NCI-H2107 treated with DMSO at 0.1 percent for 48 hours (cell line): ENCODE measurements around the gene KCNH1.

ENCODE experiments used
- DNase-seq: peaks from one replicate; lab custom pipeline; 2025; ENCODE audit not compliant: unreplicated experiment; lab: John Stamatoyannopoulos, UW

The KCNH1 gene

DNA sequence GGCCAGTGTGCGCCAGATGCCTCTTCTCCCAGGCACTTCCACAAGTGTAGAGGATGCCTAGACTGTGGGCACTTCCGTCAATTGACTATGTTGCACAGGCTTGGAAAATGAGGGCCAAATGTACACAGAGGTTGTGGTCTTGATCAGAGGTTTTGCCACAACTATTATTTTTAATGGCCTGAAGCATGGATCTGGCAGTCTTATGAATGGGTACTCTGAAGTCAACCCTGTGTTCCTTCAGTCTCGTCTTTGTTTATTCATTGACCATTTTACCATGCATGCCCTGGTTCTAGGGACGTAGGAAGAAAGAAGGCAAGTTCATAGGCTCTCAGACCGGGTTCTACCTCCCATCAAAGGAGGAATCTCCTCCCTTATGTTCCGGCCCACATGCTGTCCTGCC is 476.1 kb downstream of the KCNH1 start:
- no peak for DNase-seq

GRCh38 chr1:210655511-210655910 is 478.4 kb downstream of the KCNH1 start:
- no peak for DNase-seq

GRCh38 chr1:210654176-210654981 is 479.6 kb downstream of the KCNH1 start:
- DNase-seq = no peak

DNA sequence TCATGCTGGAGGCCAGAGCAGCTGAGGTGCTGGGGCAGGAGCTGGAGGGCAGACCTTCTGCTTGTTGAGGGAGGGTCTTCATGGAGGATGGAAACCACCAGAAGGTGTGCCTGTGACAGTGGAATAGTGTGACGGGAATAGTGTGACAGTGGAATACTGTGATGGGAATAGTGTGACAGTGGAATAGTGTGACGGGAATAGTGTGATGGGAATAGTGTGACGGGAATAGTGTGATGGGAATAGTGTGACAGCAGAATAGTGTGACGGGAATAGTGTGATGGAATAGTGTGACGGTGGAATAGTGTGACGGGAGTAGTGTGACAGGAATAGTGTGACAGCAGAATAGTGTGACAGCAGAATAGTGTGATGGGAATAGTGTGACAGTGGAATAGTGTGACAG is 480.2 kb downstream of the KCNH1 start:
- DNase-seq = no peak

DNA sequence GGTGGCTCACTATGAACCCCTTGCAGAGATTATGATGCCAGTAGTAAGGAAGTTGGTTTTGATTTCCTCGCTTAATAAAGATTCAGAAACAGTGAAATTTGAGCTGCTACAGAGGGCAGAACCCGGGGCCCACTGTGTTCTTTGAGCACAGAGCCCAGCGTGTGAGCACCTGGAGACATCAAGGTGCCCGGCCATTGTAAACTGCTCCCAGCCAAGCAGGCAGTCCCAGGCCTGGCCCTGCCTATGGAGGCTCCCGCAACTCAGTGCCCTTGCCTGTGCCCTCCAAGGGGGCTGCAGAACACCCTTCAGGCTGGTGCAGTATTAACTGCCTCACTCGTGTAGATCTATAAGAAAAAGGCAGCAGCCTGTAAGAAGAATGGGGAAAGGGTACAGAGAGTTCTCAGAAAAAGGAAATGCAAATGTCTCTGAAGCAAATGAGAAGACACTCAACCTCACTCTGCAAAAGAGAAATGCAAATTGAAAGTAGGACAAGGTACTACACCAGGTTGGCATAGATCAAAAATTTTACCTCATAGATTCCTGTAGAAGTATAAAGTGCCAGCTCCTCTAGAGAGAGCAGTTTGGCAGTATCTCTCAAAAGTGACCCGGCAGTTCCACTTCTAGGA is 481.5 kb downstream of the KCNH1 start:
- DNase-seq = no peak

GRCh38 chr1:210650403-210650802 is 483.5 kb downstream of the KCNH1 start:
- DNase-seq = no peak

DNA sequence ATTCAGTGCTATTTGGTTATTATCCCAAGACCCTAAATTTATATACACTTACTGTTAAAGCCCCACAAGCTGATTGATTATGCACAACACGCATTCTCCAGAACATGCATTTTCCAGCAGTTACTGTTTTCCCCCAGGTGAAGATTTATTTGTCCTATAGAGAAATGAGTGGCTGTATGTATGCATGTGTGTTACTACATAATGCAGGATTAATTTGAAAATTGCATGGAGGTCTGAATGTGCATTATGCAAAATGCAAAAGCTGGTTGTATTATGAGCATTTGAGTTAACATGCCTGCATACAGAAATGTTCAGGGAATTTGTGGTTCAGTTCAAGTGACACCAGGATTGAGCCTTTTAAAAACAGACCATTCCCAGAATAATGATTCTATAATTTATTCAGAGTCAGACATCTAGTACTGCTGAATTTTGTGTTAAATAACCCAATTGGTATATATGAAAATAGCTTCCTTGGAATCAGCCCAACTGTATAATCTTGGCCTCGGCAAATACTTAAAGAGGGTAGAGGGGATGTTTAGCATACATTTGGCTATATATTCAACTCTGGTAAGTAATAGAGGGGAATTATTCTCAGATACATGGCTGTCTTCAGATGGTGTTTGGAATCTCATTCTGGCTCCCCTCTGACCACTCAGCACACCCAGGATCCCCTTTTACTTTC is 485.2 kb downstream of the KCNH1 start:
- DNase-seq = no peak

DNA sequence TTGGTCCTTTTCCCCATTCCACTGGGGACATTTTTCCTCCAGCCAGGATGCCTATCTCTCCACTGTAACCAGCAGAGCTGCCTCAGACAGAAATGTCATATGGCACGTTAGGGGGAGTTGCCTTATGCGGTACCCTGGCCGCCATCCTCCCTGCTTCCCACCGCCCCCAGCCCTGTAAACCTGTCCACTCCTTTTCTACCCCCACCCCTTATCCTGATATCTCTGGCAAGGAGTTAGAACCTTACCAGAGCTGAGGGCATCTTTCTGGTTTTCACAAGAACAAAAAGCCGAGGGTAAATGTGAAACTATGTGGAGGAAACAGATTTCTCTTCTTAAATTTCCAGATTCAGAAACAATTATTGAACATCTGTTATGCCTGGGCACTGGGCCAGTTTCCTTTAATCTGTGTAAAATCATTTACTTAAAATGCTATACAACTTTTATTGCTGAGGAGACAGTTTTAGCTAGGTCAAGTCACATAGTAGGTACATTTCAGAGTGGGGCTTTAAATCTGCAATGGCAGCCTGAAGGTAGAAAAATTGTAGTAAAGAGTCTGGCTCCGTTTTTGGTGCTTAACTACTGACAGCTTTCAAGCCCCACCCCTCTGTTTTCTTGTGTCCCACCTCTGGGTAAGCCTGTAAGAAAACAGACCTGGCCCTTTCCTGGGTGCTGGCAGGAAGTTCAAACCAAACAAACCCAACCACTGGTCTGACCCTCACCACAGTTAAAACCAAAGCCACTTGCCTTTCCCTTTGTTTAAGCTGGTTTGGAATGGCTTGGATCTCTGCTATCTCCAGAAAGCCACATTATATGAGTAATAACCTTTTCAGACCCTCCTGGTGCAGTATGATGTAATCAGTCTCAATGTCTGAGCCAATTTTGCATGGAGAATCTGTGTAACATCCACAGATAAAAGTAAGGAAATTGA is 486.3 kb downstream of the KCNH1 start:
- DNase-seq = no peak

- no peak for DNase-seq
Observed at GRCh38 chr1:210646258-210646616, 487.7 kb downstream of the KCNH1 start.

DNA sequence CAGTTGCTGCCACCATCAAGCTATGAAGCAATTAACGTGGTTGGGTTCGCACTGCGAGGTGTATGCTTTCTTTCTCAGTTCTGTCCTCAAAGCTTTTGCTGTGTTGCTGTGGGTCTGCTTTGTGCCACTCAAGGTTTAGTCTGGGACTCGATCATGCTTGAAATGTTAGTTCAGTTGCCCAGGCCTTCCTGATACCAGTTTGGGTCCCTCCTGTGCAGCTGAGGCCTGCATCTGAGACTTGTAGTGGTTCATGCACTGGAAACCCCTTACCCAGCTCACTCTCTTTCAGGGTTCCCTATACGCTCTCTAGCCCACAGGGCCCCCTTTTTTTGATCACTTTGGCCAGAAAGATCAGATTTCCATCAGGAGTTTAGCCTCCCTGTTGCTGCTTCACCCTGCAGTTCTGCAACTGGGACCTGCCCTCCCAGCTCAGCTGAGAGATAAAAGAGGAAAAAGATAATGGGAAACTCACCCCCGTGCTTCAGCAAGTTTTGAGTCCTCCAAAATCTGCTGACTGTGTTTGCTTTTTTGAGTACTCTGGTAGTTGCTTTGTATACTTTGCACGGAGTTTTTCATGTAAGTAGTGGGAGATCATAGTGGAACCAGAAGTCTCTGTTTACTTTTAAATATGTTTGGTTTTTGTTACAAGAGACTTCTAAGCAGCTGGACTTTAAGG is 488.2 kb downstream of the KCNH1 start:
- DNase-seq = no peak

- DNase-seq = no peak
Observed at GRCh38 chr1:210641582-210641981, 492.4 kb downstream of the KCNH1 start.

DNA sequence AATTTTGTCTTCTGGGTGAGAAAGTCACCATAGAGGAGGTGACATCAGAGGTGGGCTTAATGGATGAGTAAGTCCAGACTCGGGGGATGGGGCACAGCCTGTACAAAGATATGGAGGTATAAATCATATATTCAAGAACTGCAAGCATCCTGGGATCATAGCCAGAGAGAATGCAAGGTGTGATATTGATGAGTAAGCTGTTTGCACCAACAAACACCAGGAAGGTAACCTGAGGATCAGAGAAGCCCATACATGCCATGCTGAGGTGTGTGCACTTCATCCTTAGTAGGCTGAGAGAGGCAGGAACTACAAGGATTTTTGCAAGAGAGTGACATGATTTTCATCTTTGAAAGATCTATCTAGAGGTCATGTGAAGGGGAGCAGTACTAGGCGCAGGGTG is 498.8 kb downstream of the KCNH1 start:
- DNase-seq = no peak

DNA sequence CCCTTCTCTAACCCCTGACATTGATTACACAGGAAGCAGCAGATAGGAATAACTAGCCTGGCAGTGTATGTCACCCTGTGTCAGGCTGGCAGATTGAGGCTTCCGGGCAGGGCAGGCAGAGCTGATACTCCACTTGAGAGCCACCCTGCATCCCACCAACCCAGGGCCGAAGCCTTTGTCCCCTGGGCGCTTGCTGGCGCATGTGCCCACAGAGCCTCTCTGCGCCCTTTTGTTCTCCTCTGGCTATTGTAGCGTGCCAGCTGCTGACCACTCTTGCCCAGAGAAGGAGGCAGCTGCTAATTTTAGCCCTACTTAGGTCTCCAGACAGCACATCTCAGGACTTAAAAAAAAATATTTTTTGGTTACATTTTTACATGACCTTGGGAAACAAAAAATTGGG is 500.3 kb downstream of the KCNH1 start:
- no peak for DNase-seq

DNA sequence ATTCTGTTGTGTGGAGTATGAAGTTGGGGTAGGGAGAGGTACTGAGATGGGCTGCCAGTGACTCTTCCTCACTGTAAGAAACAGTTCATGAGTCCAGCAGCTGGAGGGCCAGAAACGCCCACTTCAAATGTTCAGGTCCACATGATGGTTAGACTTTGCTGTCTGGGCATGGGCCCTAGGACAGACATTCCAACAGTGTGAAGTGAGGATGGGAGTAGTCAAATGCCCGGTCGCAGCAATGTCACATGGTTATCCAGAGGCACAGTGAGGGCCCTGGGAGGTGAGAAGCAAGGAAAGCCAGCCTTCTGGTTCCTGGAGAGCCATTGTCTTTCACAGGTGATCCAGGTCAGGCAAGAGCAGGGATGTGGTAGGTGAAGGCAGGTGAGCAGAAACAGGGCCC is 500.8 kb downstream of the KCNH1 start:
- DNase-seq = no peak

GRCh38 chr1:210631399-210631798 is 502.5 kb downstream of the KCNH1 start:
- no peak for DNase-seq

- DNase-seq = no peak
Observed at GRCh38 chr1:210629276-210629675, 504.7 kb downstream of the KCNH1 start.

DNA sequence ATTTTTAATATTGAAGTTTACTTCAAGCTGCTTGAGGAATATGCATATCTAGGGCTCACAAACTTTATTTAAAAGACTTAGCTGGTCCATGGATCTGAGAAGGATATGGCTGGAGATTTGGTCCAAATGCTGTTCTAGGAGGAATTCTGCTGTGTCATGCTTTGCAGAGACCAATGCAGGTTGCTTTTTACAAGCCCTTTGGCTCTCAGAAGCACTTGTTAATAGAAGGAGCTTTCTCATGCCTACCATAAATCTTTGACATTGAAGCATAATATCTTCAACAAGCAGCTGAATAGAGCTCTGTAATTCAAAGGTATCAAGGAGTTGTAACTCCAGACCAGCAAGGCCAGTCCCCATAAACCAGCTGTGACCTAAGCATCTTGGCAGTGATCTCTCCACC is 506.2 kb downstream of the KCNH1 start:
- DNase-seq = no peak
